Neural cell (in vitro differentiated cells): Measurements from ENCODE around the gene OFD1.

Experiments used
- CTCF ChIP-seq: fragments of 450-650 bp; IDR thresholded peaks from 2 replicates; pipeline ENCODE4 v1.5.1; 2014; ENCODE audit warnings: antibody characterized with exemption, mild to moderate bottlenecking, moderate library complexity; ENCODE audit not compliant: poor library complexity, severe bottlenecking
- EZH2 ChIP-seq: fragments of 200-600, 300-800 bp; shearing (Covaris generic), sonication (generic); IDR thresholded peaks from 2 replicates; pipeline ENCODE4 v1.6.1; 2014; ENCODE audit warnings: antibody characterized with exemption, low read length, borderline replicate concordance, mild to moderate bottlenecking; ENCODE audit not compliant: insufficient read depth, poor library complexity, severe bottlenecking
- MXI1 ChIP-seq: fragments of 450-650 bp; conservative IDR thresholded peaks from 2 replicates; pipeline ENCODE4 v1.6.1; 2014; ENCODE audit warnings: antibody characterized with exemption, mild to moderate bottlenecking; ENCODE audit not compliant: poor library complexity, severe bottlenecking
- RAD21 ChIP-seq: fragments of 450-650 bp; conservative IDR thresholded peaks from 2 replicates; pipeline ENCODE4 v1.6.1; 2014; ENCODE audit warnings: antibody characterized with exemption, mild to moderate bottlenecking, moderate library complexity
- REST ChIP-seq: IDR thresholded peaks from 2 replicates; pipeline ENCODE4 v1.6.1; 2012; ENCODE audit warnings: borderline replicate concordance

- no peak for TF ChIP-seq MXI1
- no peak for TF ChIP-seq RAD21
- no peak for TF ChIP-seq CTCF
- TF ChIP-seq REST = no peak
- no peak for TF ChIP-seq EZH2
These were observed 29.7 kb downstream of the OFD1 start for GRCh38 chrX:13764281-13764680.
